Head of caudate nucleus (tissue), 42 donors: ENCODE measurements around the gene RTL10.

Experiments
- DNase-seq, 42 donors: peaks; one replicate each; pipeline versions ENCODE4 v3.0.0 to v3.0.0-alpha.2; 2020 to 2021; ENCODE audit warnings: mixed read lengths in 7 of 42
- intact Hi-C: fragments of 100-400 bp; cut with DNase I; formaldehyde crosslinking; loops from one replicate; pipeline ENCODE4 v1.15.0; 2022

Gene RTL10

GRCh38 chr22:19854778-19855503 is at the start of gene RTL10, which contains the start of gene GNB1L:
Gene RTL10 (minus strand): TSS chr22:19854874. CDS start chr22:19852261, 2,613 bp downstream.
Gene GNB1L (minus strand): TSS chr22:19854874. CDS start chr22:19821355, 33,519 bp downstream.
- intact Hi-C loops: loop anchor here (5.0 kb wide), 1 partner anchor 123 kb away; no protein-coding TSS in a partner anchor
- peak; percentile 86 to 98 (median 95) for DNase-seq

GRCh38 chr22:19904174-19904856 is 49.6 kb upstream of the RTL10 start:
- intact Hi-C loops: no loop called here
- no peak for DNase-seq

GRCh38 chr22:19903513-19903912 is 48.8 kb upstream of the RTL10 start:
- intact Hi-C loops: no loop called here
- no peak for DNase-seq

GRCh38 chr22:19903031-19903430 is 48.4 kb upstream of the RTL10 start:
- no peak for DNase-seq

GRCh38 chr22:19902245-19902715 is 47.6 kb upstream of the RTL10 start:
- no peak for DNase-seq
- intact Hi-C loops: no loop called here

More at GRCh38 chr22:19903031-19903430, 48.4 kb upstream of the RTL10 start:
- intact Hi-C loops: no loop called here

GRCh38 chr22:19901577-19902244 is 47.0 kb upstream of the RTL10 start:
- intact Hi-C loops: no loop called here
- DNase-seq: no peak

- intact Hi-C loops: no loop called here
Measured at GRCh38 chr22:19900707-19901436, 46.2 kb upstream of the RTL10 start.

GRCh38 chr22:19898831-19899567 is 44.3 kb upstream of the RTL10 start:
- DNase-seq: no peak
- intact Hi-C loops: no loop called here

More at GRCh38 chr22:19900707-19901436, 46.2 kb upstream of the RTL10 start:
- DNase-seq: no peak

GRCh38 chr22:19898145-19898544 is 43.5 kb upstream of the RTL10 start:
- DNase-seq: no peak
- intact Hi-C loops: no loop called here

GRCh38 chr22:19897726-19898125 is 43.1 kb upstream of the RTL10 start:
- DNase-seq: no peak
- intact Hi-C loops: no loop called here

- intact Hi-C loops: no loop called here
- no peak for DNase-seq
Measured at GRCh38 chr22:19896665-19897355, 42.1 kb upstream of the RTL10 start.

GRCh38 chr22:19895160-19895849 is 40.6 kb upstream of the RTL10 start:
- intact Hi-C loops: no loop called here
- no peak for DNase-seq

GRCh38 chr22:19893363-19893762 is 38.7 kb upstream of the RTL10 start:
- DNase-seq: no peak
- intact Hi-C loops: no loop called here

- intact Hi-C loops: no loop called here
- no peak for DNase-seq
Measured at GRCh38 chr22:19892925-19893324, 38.3 kb upstream of the RTL10 start.

- DNase-seq: peak in 23 of 42 donors; percentile 10 to 67 (median 34)
- intact Hi-C loops: no loop called here
Measured at GRCh38 chr22:19892257-19892879, 37.7 kb upstream of the RTL10 start.

GRCh38 chr22:19891317-19892256 is 36.9 kb upstream of the RTL10 start:
- peak; percentile 30 to 89 (median 67) for DNase-seq
- intact Hi-C loops: no loop called here
